ENCODE measurements around the gene SCRG1.

Gene SCRG1

DNA sequence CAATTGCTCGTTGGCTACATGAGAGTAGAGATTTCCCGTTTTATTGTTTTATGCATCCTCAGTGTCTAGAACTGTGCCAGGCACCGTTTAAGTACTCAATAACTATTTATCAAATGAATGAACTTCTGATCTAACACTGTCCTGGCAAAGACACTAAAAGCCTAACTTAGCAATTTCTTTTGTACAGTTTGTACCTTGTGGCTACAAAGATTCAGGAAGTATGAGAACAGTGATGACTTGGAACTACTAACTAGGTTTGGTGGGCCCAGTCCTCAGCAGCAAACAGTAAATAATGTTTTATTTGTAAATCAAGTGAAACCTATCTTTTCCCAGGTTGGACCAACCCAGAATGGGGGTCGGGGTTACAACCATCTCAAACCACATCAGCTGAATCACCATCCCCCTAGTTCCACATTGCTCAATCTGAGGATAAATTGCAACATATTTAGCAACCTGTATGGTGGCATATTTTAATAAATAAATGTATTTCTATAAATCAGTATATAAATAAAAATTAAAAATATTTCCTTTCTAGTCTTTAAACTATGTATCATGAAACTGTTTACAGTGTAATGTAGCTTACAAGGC lies 12.3 kb upstream of the SCRG1 start:
- no peak for DNase-seq (ENCODE audit: low read depth)

DNA sequence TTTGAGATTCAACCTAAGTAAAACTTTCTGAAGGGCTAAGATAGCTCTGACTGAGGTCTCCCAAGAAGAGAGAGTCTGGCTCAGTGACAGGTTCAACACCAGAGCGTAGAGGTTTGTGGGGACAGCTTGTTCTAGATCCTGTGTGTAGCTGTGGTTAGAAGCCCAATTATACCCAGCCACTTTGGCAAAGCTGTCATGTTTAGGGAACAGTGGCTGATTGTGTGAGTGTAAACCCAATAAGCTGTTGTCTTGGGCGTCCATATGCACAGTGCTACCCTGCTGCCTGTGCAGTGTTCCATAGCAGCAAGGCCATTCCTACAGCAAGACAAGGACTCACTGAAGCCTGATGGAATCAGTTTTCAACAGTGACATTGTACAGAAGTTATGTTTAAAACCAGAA lies 11.2 kb upstream of the SCRG1 start:
- DNase-seq (ENCODE audit: low read depth), result no peak

DNA sequence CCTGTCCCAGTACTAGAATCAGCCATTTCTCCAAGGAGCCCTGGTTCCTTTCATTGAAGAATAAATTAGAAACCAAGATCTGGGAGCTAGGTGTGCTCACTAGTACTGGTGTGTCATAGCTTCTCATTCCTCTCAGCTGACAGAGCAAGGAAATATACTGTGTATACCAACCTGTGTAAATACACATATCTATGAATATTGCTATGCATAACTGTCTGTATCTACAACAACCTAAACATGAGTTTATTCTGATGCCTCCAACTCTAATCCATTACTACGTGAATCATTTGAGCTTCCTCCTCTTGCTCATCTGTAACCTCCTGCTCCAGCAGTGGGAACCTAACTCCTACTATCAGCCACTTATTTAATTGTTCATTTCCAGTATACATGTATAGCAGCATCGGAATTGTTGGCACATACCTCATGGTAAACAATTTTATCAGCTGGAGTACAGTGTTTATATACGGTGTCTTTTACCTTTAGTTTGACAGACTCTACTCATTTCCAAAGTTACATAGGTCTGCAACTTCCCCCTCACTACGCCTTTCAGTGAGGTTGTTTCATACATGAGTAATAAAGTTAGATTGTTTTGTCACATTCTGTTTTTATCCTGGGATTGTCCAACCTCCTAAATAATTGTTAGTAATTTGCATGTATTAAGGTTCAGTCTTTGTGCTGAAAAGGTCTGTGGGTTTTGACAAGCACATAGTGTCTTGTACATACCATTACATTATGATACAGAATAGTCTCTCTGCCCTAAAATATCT lies 7.1 kb upstream of the SCRG1 start:
- DNase-seq (ENCODE audit: low read depth), result no peak

DNA sequence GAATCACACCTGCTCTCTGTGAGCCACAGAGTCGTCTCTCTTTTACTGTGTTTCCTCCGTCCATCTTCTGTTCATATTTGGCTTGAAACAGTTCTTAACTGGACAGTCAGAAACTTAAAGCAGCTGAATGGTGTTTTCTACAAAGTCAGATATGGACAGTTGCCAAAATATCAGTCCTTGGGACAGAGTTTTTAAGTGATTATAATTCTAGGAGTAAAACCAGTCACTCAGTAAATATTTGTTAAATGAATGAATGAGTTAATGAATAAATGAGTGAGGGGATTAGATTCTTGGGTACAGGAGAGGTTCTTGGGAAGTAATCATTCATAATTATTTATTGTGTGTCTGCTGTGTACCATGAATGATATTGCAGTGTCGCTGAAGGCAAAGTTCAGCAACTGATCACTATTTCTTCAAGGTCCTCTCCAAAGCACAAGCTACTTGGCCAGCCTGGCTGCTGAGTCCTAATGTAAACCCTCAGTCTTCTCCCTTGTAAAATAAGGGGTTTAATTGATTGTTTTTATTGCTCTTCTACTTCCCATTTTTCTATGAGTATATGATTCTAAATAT lies 5.5 kb upstream of the SCRG1 start:
- DNase-seq (ENCODE audit: low read depth), result no peak

DNA sequence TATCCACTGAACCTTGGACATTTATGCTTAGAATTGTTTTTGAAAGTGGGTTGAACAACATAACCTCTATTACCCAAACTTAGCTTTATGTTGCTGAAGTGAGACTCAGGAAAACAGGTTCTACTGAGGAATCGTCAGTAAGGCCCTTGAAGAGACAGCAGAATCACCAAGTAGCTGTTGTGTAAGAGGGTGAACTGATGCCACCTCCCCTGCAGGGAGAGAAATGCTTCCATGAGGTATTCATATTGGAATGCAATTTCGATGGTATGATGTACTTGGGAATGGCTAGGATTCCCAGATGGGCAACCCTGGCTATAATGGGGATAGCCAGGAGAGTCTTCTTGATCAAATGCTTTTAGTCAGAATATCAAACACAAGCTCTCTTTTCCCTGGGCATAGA lies 4.1 kb upstream of the SCRG1 start:
- DNase-seq (ENCODE audit: low read depth), result peak; percentile 29

DNA sequence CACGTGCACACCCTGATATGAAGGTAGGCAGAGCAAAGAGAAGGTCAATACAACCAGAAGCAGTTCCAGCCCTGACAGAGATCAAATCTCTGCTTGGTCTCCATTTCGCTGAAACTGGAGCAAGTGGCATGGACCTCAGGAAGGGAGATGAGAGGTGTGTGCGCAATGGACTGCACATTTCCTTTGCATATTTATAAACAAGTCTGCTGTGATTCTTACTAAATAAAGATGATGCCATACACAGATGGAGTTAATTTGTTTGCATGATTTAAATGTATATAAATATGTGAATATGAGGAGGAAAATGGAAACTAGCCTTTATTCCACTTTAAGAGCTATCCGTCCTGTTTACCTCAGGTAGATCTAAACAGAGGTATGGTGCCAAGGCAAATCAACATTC lies 2.1 kb upstream of the SCRG1 start:
- DNase-seq (ENCODE audit: low read depth), result no peak

DNA sequence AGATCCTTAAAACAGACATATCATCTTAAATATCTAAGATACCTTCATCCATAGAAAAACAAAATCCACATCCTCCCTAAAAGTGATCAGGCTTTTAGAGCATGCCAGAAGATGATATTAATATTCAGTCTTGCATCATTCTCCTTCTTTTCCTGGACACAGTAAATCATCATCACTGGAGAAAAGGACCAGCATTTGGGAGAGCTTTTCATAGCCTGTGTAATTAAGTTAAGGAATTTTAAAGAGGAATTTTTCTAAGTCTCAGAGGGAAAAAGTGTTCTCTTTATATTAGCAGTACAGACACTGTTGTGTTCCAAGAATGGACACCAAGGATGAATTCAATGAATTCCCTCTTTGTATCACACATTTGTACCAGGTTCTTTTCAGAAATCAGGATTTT lies 696 bp downstream of the SCRG1 start:
- DNase-seq (ENCODE audit: low read depth), result no peak

DNA sequence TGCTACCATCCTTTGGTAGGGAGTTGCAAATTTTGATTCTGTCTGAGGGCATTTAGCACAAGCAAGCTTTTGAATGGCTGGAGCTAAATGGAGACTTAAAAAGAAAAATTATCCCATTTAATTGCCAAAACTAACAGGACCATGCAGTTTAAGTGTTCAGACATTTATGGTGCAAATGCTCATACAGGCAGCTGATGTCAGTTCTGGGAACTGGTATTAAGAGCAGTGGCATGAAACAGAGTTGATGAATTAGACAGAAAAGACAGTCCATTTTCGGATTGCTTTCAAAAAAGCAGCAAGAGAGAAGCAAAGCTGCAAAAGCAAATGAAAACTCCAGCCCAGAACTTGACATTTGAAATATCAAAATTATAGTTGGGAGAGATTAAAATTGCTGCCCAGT lies 1.3 kb downstream of the SCRG1 start:
- DNase-seq (ENCODE audit: low read depth), result no peak

DNA sequence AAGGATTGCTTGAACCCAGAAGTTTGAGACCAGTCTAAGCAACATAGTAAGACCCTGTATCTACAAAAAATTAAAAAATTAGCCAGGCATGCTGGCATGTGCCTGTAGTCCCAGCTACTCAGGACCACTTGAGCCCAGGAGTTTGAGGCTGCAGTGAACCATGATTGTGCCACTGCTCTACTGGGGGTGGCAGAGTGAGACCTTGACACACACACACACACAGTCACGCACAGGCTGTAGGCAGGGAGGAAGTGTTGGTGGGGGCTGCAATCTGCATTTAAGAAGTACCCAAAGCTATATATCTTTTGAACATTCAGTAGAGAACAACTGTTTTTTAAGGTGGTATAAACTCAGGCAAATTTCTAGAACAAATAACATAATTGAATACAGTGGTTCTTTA lies 7.2 kb downstream of the SCRG1 start:
- DNase-seq (ENCODE audit: low read depth), result no peak

DNA sequence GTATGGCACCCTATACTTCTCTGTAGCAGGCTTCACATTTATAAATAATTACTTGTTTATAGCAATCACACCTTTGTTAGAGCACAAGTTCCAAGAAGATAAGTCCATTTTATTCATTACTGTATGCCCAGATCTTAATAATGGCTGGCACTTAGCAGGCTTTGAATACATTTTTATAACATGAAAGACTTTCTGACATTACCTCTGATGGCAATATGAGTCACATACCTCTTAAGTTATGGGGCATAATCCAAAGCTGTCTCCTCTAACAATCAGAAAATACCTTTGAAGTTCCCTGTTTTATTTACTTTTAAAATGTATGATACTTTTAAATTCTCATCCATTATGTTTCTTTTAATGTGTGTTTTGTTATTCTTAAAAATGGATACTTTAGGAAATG lies 12.2 kb downstream of the SCRG1 start:
- DNase-seq (ENCODE audit: low read depth), result no peak

DNA sequence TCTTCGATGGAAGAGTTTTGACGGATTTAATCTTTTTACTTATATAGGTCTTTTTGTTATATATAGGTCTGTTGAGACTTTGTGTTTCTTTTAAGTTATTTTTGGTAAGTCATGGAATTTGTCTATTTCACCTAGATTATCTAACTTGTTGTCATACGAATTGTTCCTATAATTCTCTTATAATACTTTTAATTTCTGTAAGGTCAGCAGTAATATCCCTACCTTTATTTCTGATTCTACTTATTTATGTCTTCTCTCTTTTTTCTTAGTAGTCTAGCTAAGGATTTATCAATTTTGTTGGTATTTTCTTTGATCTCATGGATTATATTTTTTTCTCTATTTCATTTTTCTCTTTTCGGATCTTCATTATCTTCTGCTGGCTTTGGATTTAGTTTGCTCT lies 16.6 kb downstream of the SCRG1 start:
- no peak for DNase-seq (ENCODE audit: low read depth)

DNA sequence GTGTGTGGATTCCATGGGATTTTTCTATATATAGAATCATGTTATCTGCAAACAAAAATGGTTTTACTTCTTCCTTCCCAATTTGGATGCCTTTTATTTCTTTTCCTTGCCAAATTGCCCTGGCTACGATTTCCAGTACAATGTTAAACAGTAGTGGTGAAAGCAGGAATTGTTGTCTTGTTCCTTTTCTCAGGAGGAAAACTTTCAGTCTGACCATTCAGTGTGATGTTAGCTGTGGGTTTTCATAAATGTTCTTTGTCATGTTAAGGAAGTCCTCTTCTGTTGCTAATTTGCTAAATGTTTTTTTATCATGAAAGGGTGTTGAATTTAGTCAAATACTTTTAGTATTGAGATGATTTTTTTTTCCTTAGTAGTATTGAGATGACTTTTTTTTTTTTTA lies 17.3 kb downstream of the SCRG1 start:
- no peak for DNase-seq (ENCODE audit: low read depth)

DNA sequence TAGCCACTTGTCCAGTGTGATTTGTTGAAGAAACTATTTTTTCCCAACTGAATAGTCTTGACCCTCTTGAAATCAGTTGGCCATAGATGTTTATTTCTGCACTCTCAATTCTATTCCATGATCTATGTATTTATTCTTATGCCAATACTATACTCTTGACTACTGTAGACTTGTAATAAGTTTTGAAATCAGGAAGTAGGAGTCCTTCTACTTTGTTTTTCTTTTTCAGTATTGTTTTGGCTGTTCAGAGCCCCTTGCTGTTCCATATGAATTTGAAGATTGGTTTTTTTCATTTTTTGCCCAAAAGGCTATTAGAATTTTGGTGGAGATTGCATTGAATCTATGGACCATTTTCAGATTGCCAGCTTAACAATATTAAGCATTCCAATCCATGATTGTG lies 17.9 kb downstream of the SCRG1 start:
- DNase-seq (ENCODE audit: low read depth), result no peak

DNA sequence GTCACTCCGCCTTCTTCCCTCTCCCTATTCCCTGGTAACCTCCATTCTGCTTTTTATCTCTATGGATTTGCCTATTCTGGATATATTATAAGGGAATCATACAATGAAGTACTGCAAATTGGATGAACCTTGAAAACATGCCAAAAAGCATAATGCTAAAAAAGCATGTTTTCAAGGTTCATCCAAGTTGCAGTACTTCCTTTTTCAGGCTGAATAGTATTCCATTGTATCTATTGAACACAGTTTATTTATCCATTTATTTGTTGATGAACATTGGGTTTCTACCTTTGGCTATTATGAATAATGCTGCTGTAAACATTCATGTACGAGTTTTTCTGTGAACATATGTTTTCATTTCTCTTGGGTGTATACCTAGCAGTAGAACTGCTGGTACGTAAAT lies 19.0 kb downstream of the SCRG1 start:
- no peak for DNase-seq (ENCODE audit: low read depth)

DNA sequence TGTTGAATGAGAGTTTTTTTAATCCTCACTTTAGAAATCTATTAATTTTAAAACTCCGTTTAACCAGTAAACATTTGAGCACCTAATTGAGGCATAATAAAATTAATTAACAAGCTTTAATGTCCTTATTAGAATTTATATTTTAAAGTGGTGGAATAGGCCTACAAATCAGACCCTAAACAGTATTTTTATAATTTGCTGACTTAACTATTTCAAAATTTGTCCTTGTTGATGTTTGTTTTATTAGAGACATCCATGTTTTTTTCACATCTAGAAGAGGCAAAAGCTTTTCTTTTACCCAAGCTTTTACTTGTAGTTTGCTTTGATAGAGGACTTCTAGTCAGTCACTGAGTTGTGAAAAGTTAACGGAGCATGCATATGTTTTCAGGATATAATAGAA lies 24.3 kb downstream of the SCRG1 start:
- no peak for DNase-seq (ENCODE audit: low read depth)

DNA sequence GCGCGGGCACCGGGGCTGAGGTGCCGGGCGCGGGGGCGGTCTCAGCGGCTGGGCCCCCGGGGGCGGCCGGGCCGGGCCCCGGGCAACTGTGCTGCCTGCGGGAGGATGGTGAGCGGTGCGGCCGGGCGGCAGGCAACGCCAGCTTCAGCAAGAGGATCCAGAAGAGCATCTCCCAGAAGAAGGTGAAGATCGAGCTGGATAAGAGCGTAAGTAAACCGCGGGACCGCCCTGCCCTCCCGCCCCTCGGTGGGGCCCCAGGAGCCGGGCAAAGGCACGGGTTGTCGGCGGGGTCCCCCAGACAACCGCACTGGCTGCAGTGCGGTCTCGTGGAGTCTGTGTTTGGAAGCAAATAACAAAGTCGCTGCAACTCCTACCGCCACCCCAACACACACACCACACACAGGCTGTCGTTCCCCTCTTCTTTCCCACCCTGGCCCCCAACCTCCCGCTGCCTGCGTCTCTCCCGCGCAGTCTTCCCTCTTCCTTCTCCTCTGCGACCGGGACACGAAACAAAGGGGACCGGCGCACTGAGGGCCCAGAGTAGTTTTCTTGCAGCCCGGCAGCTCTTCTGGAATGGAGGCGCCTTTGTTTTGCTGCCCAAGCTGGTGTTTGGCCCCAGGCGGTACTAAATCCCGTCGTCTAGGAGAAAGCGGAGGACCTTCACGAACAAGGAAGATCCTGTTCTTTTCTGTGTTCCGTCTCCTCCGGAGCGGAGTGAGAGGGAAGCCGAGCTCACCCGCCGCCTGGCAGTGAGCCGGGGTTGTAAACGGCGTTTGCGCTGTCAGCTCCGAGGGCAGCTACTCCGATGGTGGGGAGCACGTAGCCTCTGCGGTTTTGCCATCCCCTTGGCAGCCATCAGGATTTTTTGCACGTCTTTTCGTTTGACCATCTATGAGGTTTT lies 27.4 kb downstream of the SCRG1 start:
- DNase-seq (ENCODE audit: low read depth), result peak; percentile 77

DNA sequence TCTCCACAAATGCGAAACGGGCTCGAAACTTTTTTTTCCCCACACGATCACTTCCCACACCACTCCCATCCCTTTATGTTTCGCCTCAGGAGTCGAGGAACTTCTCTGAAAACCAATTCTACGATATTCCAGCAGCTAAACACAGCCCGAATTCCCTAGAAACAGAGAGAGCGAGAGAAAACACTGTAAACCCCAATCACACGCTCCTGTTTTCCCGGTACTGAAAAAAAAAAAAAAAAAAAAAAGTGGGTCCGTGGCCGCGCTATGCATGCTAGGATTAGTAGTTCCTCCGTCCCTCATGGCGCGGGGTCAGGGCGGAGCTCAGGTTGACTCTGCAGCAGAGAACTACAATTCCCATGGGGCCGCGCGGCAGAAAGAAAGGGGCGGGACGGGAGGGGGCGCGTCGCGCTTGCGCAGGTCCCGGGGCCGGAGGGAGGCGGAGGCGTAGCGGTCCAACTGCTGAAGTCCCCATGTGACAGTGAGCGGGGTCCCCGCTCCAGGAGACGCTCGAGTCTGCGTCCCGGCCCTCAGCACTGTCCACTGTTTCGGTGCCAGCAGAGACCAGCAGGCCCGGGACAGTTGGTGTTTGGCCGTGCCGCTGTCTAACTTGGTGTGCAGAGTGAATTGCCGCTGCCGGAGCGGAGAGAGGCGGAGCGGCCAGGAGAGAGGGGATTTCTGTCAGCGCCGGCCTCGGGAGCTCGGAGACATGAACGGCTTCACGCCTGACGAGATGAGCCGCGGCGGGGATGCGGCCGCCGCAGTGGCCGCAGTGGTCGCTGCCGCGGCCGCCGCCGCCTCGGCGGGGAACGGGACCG lies 28.2 kb downstream of the SCRG1 start, which contains the start of gene SAP30:
TSS of gene SAP30 (plus strand) at position 478 of the 815 bp plus-strand sequence. CDS start at position 707, 229 bp downstream.
- peak; percentile 97 for DNase-seq (ENCODE audit: low read depth)

DNA sequence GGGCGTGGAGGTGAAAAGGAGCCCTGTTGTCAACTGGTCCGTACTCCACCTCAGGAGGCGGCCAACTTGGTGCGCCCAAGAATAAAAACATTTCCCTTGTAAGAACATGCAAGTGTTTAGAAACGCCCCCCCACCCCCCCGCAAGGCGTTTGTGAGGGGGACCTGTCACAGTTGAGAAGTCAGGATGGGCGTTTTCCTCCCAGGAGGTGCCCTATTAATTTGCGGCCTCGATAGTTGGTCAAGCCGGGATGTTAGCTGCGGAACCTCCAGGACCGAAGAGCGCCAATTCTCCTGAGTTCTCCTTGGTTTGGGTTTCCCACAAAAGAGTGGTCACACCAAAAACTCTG lies 28.8 kb downstream of the SCRG1 start:
- DNase-seq (ENCODE audit: low read depth), result no peak

DNA sequence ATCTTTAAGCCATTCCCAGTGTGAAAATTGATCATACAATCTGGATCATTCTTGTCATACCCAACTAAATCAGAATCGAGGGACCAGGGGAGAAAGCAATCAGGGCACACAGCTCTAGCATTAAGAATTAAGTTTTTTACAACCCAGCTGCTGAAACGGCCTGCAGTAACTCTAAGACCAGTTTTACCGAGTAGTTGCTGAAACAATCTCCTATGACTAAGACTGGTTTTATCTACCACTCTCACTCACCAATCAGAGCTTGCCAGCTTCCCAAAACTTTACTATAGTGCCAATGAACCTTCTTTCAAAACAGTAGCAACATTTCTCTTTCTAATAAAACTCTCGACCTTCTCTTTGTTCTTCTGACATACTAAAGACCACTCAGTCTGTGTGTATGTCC lies 31.0 kb downstream of the SCRG1 start:
- DNase-seq (ENCODE audit: low read depth), result peak; percentile 29

DNA sequence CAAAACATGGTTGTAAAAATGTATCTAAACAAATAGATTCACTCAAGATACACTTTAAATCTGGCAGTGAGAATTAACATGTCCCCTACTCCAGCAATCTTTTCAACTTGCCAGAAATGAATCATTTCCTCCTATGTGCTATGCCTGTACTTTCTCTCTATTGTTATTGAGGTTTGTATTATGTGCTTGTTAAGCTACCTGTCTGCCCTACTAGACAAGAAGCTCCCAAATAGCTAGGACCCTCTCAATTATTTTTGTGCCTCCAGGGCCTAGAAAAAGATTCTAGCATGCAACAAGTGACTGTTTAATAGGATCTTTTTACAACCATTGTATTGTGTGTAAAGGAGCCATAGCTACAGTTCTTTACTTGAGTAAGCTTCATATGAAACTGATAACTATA lies 31.6 kb downstream of the SCRG1 start:
- peak; percentile 44 for DNase-seq (ENCODE audit: low read depth)

DNA sequence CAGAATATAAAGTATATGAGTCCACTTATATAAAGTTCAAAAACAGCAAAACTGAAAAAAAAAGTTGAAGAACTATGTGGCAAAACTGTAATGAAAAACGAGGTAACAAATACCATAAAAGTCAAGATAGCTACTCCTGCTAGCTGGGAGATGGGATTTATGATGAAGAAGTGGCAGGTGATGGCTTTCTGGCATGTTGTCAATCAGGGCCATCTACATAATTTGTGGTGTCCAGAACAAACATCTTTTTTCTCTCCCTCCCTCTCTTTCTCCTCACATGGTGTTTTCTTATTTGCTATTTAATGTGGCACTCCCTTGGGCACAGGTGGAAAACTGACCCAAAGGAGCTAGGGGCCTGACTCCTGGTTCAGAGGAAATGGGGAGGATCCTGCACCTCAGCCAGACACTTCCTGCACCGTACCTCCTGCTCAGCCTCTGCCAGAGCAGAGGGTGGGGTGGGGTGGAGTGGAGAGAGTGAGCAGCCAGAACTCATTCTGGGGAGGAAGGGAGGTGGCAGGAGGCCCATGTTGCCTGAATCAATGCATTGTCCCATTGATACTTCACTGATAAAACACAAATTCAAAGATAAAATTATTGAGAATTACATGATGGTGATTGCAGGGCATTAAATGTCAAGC lies 33.4 kb downstream of the SCRG1 start:
- DNase-seq (ENCODE audit: low read depth), result no peak

Data from ELR (cell line).